ENCODE results near the gene DPP9. TPM values are rescaled to one million over a fixed set of nuclear protein-coding genes. Genes with fewer than 3 reads are reported as not detected.

The DPP9 gene
- total and polyA plus RNA-seq, 2 of the 8 experiments (the other 6 are each of a cell fraction or from before 2014, with no cell fraction given), result 11.6 to 40.7 TPM

DNA sequence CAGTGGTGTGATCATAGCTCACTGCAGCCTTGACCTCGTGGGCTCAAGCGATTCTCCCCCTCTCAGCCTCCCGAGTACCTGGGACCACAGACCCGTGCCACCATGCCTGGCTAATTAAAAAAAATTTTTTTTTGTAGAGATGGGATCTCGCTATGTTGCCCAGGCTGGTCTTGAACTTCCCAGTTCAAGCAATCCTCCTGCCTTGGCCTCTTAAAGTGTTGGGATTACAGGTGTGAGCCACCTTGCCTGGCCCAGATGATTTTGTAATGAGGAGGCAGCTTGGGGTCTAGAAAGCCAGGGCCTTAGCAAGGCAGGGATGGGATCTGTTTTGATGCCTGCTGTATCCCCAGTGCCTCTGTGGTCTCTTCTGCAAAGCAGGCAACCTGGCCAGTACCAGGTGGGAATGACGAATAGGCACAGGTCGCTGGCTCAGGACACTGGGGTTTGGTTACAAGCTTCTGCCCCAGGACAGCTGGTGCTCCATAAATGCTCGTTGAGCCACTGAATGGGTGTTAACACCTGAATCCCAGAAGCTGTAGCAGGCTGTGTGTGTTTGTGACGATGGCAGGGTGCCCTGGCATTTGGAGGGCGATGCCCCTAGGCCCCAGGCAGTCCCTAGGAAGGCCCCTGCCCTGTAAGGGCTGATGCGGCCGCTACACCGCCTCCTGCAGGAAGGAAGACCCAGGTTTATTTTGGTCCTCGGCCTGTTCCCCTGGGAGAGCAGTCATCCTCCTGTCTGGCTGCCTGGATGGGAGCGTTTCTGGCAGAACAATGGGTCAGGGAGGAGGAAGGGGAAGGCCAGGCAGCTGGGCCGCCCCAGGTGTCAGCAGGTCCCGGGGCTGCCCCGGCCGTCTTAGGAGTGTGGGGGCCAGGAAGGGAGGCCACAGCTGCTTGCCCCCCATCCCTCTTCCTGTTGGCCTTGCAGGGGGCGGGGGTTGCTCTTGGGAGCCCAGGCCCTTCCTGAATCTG, 75.7 kb downstream of the DPP9 start (continued):
- TF ChIP-seq GABPA (IDR thresholded peaks at IDR 0.05; ENCODE audit: borderline replicate concordance, insufficient read depth, low read length), result no peak
